ENCODE results near the gene TAMALIN. TPM values are rescaled to one million over a fixed set of nuclear protein-coding genes. Genes with fewer than 3 reads are reported as not detected.

TAMALIN gene
- total RNA-seq, 2 experiments from 2014 or later: 495 to 525 TPM

DNA sequence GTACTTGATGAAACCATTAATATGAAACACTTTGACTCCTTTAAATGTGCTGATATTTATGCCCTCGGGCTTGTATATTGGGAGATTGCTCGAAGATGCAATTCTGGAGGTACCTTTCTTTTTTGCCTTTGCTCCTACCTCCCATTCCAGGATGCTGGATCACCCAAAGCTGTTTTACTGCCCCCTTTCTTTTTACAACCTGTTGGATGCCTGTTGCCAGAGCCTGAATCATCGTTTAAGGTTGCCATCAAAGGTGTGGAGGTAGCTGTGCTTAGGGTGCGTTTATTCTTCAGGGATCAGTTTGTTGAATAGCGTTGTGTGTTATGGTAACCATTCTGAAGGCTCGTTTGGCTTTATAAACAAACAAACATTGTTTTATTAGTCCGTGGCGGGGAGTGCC lies 19.9 kb upstream of the TAMALIN start:
- CTCF ChIA-PET: no interaction called here
- H3K27me3 ChIP-seq (ENCODE audit: control insufficient read depth in 1 of 2, insufficient read depth in 2 of 2, low read length in 2 of 2): no peaks in the 10 kb centered on the region
- H3K4me3 ChIP-seq (ENCODE audit: low read length): no peak overlapping the region
- intact Hi-C loops (cut with DNase I, micrococcal nuclease): no loop called here
- POLR2A ChIA-PET: no interaction called here
- ATAC-seq (ENCODE audit: poor library complexity) (no peak), DNase-seq (no peak)
- no peak overlapping the region for H3K27ac ChIP-seq (ENCODE audit: low read depth in 1 of 2, low read length in 2 of 2)
- no peak overlapping the region for H3K4me3 Mint-ChIP-seq
- H3K9me3 ChIP-seq (ENCODE audit: control insufficient read depth in 1 of 2, insufficient read depth in 1 of 2, low read length in 2 of 2): no peaks in the 10 kb centered on the region
- H3K36me3 ChIP-seq (ENCODE audit: insufficient read depth, low read length): peaks cover 37% of the 10 kb centered on the region
- H3K9me3 Mint-ChIP-seq: no peaks in the 10 kb centered on the region
- peaks cover 67% of the 10 kb centered on the region for H3K36me3 Mint-ChIP-seq (ENCODE audit: low read depth)
- no peaks in the 10 kb centered on the region for H3K4me1 ChIP-seq (ENCODE audit: insufficient read depth, low read length)
- no peaks in the 10 kb centered on the region for H3K27me3 Mint-ChIP-seq
- TF ChIP-seq, protein P1, sequence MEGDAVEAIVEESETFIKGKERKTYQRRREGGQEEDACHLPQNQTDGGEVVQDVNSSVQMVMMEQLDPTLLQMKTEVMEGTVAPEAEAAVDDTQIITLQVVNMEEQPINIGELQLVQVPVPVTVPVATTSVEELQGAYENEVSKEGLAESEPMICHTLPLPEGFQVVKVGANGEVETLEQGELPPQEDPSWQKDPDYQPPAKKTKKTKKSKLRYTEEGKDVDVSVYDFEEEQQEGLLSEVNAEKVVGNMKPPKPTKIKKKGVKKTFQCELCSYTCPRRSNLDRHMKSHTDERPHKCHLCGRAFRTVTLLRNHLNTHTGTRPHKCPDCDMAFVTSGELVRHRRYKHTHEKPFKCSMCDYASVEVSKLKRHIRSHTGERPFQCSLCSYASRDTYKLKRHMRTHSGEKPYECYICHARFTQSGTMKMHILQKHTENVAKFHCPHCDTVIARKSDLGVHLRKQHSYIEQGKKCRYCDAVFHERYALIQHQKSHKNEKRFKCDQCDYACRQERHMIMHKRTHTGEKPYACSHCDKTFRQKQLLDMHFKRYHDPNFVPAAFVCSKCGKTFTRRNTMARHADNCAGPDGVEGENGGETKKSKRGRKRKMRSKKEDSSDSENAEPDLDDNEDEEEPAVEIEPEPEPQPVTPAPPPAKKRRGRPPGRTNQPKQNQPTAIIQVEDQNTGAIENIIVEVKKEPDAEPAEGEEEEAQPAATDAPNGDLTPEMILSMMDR (IDR thresholded peaks at IDR 0.05): no peak
- no peaks in the 10 kb centered on the region for H3K4me1 Mint-ChIP-seq (ENCODE audit: low read depth)
- H3K27ac Mint-ChIP-seq: no peak overlapping the region

DNA sequence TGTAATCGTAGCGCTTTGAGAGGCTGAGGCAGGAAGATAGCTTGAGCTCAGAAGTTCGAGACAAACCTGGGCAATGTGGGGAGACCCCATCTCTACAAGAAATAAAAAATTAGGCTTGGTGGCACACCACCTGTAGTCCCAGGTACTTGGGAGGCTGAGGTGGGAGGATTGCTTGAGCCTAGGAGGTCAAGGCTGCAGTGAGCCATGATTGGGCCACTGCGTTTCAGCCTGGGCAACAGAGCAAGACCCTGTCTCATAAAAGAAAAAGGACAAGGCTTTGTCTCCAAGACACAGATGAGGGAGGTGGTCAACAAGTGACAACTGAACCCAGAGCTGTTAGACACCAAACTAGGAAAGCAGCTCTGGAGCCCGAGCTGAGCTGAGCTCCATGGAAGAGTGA lies 14.5 kb upstream of the TAMALIN start:
- Histone ChIP-seq H3K27ac (ENCODE audit: low read depth in 1 of 2, low read length in 2 of 2) (no peak overlapping the region), H3K4me3 (ENCODE audit: low read length) (no peak overlapping the region), H3K4me1 (ENCODE audit: insufficient read depth, low read length) (peaks cover 3% of the 10 kb centered on the region), H3K9me3 (ENCODE audit: control insufficient read depth in 1 of 2, insufficient read depth in 1 of 2, low read length in 2 of 2) (no peaks in the 10 kb centered on the region), H3K27me3 (ENCODE audit: control insufficient read depth in 1 of 2, insufficient read depth in 2 of 2, low read length in 2 of 2) (no peaks in the 10 kb centered on the region), H3K36me3 (ENCODE audit: insufficient read depth, low read length) (peaks cover 9% of the 10 kb centered on the region)
- no peaks in the 10 kb centered on the region for H3K27me3 Mint-ChIP-seq
- ATAC-seq (ENCODE audit: poor library complexity) (no peak), DNase-seq (no peak)
- H3K9me3 Mint-ChIP-seq: no peaks in the 10 kb centered on the region
- TF ChIP-seq, protein P1 (IDR thresholded peaks at IDR 0.05): no peak
- H3K4me3 Mint-ChIP-seq: no peak overlapping the region
- peaks cover 30% of the 10 kb centered on the region for H3K36me3 Mint-ChIP-seq (ENCODE audit: low read depth)
- intact Hi-C loops (cut with DNase I, micrococcal nuclease): loop anchor here in 1 of 2 experiments (2.0 kb wide), 1 partner anchor 33 kb away; no protein-coding TSS in a partner anchor
- CTCF ChIA-PET: interaction anchor here (2.2 to 8.7 kb wide), 2 partner anchors 15 to 30 kb away, joined by 21 to 164 read pairs; partner anchors contain the start of gene TAMALIN
- no peaks in the 10 kb centered on the region for H3K4me1 Mint-ChIP-seq (ENCODE audit: low read depth)
- no peak overlapping the region for H3K27ac Mint-ChIP-seq
- POLR2A ChIA-PET: interaction anchor here (1.4 to 1.7 kb wide), 2 partner anchors 31 to 171 kb away, joined by 4 to 10 read pairs; no protein-coding TSS in a partner anchor

DNA sequence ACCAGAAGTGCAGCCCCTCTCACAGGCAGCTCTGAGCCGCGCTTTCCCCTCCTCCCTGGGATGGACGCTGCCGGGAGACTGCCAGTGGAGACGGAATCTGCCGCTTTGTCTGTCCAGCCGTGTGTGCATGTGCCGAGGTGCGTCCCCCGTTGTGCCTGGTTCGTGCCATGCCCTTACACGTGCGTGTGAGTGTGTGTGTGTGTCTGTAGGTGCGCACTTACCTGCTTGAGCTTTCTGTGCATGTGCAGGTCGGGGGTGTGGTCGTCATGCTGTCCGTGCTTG lies 12.3 kb upstream of the TAMALIN start:
- Histone ChIP-seq H3K4me1 (ENCODE audit: insufficient read depth, low read length) (peaks cover 3% of the 10 kb centered on the region), H3K27me3 (ENCODE audit: control insufficient read depth in 1 of 2, insufficient read depth in 2 of 2, low read length in 2 of 2) (no peaks in the 10 kb centered on the region), H3K36me3 (ENCODE audit: insufficient read depth, low read length) (peaks cover 6% of the 10 kb centered on the region), H3K4me3 (ENCODE audit: low read length) (no peak overlapping the region), H3K9me3 (ENCODE audit: control insufficient read depth in 1 of 2, insufficient read depth in 1 of 2, low read length in 2 of 2) (no peaks in the 10 kb centered on the region), H3K27ac (ENCODE audit: low read depth in 1 of 2, low read length in 2 of 2) (no peak overlapping the region)
- TF ChIP-seq, protein P1 (IDR thresholded peaks at IDR 0.05): no peak
- no peaks in the 10 kb centered on the region for H3K9me3 Mint-ChIP-seq
- DNase-seq: no peak
- H3K4me1 Mint-ChIP-seq (ENCODE audit: low read depth): no peaks in the 10 kb centered on the region
- H3K4me3 Mint-ChIP-seq: no peak overlapping the region
- ATAC-seq (ENCODE audit: poor library complexity): no peak
- intact Hi-C loops (cut with DNase I, micrococcal nuclease): no loop called here
- H3K27me3 Mint-ChIP-seq: no peaks in the 10 kb centered on the region
- H3K36me3 Mint-ChIP-seq (ENCODE audit: low read depth): peaks cover 22% of the 10 kb centered on the region
- CTCF ChIA-PET: interaction anchor here (1.7 to 8.7 kb wide), 2 partner anchors 28 to 35 kb away, joined by 4 to 164 read pairs; no protein-coding TSS in a partner anchor
- POLR2A ChIA-PET: no interaction called here
- no peak overlapping the region for H3K27ac Mint-ChIP-seq
